ENCODE data around the gene CYP19A1. TPM values are rescaled to one million over a fixed set of nuclear protein-coding genes. Genes with fewer than 3 reads are reported as not detected.

CYP19A1 gene
- total RNA-seq, 1 donor from 2014 or later = not detected

DNA sequence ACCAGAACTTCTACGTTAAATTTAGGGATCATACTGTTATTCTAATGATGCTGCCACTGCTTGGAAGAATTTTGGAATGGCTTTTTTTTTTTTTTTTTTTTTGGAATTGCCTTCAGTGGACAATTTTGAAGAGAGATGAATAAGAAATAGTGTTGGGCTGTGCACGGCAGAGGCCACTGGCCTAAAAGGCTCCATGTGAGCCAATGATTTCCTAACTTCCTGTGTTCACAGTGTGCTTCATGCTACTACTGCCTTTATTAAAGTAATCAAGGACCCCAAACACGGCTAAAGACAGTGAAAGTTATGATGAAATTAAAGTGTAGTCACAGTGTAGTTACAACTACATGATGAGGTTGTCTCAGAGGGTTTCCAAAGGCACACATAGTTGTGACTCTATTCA lies 142.9 kb downstream of the CYP19A1 start:
- Mint-ChIP-seq H3K4me1 (no peaks in the 10 kb centered on the region), H3K36me3 (no peaks in the 10 kb centered on the region), H3K27me3 (ENCODE audit: insufficient read depth, low read depth) (peaks cover 7% of the 10 kb centered on the region), H3K27ac (no peak overlapping the region), H3K9me3 (no peaks in the 10 kb centered on the region), H3K4me3 (no peak overlapping the region)
- Histone ChIP-seq H3K79me2 (ENCODE audit: low read depth) (no peaks in the 10 kb centered on the region), H2AFZ (replicated peaks) (no peak overlapping the region), H3K36me3 (no peaks in the 10 kb centered on the region), H3K27ac (no peak overlapping the region), H3K4me2 (no peak overlapping the region), H3K9me3 (ENCODE audit: low read depth) (no peaks in the 10 kb centered on the region), H4K20me1 (ENCODE audit: low read depth) (no peaks in the 10 kb centered on the region), H3K9ac (no peak overlapping the region), H3F3A (ENCODE audit: low read depth) (no peaks in the 10 kb centered on the region), H3K4me1 (no peaks in the 10 kb centered on the region), H3K27me3 (no peaks in the 10 kb centered on the region), H3K4me3 (no peak overlapping the region)
- TF ChIP-seq EZH2phosphoT487 (IDR thresholded peaks at IDR 0.05) = no peak
- no peak for TF ChIP-seq EZH2 (IDR thresholded peaks at IDR 0.05)
- TF ChIP-seq, protein P1, sequence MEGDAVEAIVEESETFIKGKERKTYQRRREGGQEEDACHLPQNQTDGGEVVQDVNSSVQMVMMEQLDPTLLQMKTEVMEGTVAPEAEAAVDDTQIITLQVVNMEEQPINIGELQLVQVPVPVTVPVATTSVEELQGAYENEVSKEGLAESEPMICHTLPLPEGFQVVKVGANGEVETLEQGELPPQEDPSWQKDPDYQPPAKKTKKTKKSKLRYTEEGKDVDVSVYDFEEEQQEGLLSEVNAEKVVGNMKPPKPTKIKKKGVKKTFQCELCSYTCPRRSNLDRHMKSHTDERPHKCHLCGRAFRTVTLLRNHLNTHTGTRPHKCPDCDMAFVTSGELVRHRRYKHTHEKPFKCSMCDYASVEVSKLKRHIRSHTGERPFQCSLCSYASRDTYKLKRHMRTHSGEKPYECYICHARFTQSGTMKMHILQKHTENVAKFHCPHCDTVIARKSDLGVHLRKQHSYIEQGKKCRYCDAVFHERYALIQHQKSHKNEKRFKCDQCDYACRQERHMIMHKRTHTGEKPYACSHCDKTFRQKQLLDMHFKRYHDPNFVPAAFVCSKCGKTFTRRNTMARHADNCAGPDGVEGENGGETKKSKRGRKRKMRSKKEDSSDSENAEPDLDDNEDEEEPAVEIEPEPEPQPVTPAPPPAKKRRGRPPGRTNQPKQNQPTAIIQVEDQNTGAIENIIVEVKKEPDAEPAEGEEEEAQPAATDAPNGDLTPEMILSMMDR (IDR thresholded peaks at IDR 0.05) = no peak
- DNase-seq (ENCODE audit: low spot score) = no peak

DNA sequence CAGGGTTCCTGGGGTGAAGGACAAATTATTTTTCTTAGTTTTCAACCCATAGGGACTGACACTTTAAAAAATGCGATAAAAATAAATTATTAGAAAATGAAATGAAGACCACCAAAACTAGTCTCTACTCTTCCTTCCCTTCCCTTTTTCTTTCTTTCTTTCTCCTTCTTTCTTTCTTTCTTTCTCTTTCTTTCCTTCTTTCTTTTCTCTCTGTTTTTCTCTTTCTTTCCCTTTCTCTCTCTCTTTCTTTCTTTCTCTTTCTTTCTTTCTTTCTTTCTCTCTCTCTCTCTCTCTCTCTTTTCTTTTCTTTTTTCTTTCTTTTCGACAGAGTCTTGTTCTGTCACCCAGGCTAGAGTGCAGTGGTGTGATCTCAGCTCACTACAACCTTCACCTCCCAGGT lies 144.4 kb downstream of the CYP19A1 start:
- H3K27ac ChIP-seq = no peak overlapping the region
- no peaks in the 10 kb centered on the region for H3K9me3 ChIP-seq (ENCODE audit: low read depth)
- Mint-ChIP-seq H3K36me3 (no peaks in the 10 kb centered on the region), H3K4me3 (no peak overlapping the region), H3K4me1 (no peaks in the 10 kb centered on the region), H3K27me3 (ENCODE audit: insufficient read depth, low read depth) (peaks cover 7% of the 10 kb centered on the region), H3K27ac (no peak overlapping the region), H3K9me3 (no peaks in the 10 kb centered on the region)
- H3K36me3 ChIP-seq = no peaks in the 10 kb centered on the region
- no peak overlapping the region for H3K4me2 ChIP-seq
- TF ChIP-seq EZH2phosphoT487 (IDR thresholded peaks at IDR 0.05) (no peak), EZH2 (IDR thresholded peaks at IDR 0.05) (no peak)
- TF ChIP-seq, protein P1 (IDR thresholded peaks at IDR 0.05) = no peak
- no peak overlapping the region for H3K4me3 ChIP-seq
- no peaks in the 10 kb centered on the region for H3K79me2 ChIP-seq (ENCODE audit: low read depth)
- H4K20me1 ChIP-seq (ENCODE audit: low read depth) = no peaks in the 10 kb centered on the region
- H3K9ac ChIP-seq = no peak overlapping the region
- no peak for DNase-seq (ENCODE audit: low spot score)
- H3F3A ChIP-seq (ENCODE audit: low read depth) = no peaks in the 10 kb centered on the region
- H3K4me1 ChIP-seq = no peaks in the 10 kb centered on the region
- no peaks in the 10 kb centered on the region for H3K27me3 ChIP-seq
- no peak overlapping the region for H2AFZ ChIP-seq (replicated peaks)

DNA sequence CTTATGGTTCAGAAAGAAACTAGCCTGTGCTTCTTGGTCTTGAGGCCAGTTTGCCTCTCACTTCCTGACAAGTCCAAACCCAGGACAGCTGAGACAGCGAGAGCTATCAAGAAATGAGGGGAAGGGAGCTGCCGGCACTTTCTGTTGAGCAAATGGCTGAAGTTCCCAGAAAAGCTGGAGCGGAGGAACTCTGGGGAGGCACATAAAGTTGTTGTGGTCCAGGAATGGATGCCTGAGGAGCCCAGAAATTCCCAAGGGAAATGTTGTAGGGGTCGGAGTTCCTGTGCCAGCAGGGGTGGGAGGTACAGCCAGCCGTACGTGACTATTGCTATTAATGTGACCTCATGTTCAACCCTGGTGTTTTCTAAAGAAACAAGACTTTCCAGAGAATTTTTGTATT lies 144.9 kb downstream of the CYP19A1 start:
- DNase-seq (ENCODE audit: low spot score) = no peak
- Histone ChIP-seq H3K9ac (no peak overlapping the region), H3K27ac (no peak overlapping the region), H4K20me1 (ENCODE audit: low read depth) (no peaks in the 10 kb centered on the region), H3F3A (ENCODE audit: low read depth) (no peaks in the 10 kb centered on the region), H2AFZ (replicated peaks) (no peak overlapping the region), H3K36me3 (no peaks in the 10 kb centered on the region), H3K4me2 (no peak overlapping the region), H3K9me3 (ENCODE audit: low read depth) (no peaks in the 10 kb centered on the region), H3K4me1 (no peaks in the 10 kb centered on the region), H3K79me2 (ENCODE audit: low read depth) (no peaks in the 10 kb centered on the region), H3K4me3 (no peak overlapping the region), H3K27me3 (no peaks in the 10 kb centered on the region)
- H3K9me3 Mint-ChIP-seq = no peaks in the 10 kb centered on the region
- H3K4me3 Mint-ChIP-seq = no peak overlapping the region
- H3K36me3 Mint-ChIP-seq = no peaks in the 10 kb centered on the region
- H3K27ac Mint-ChIP-seq = no peak overlapping the region
- TF ChIP-seq EZH2 (IDR thresholded peaks at IDR 0.05) = no peak
- TF ChIP-seq EZH2phosphoT487 (IDR thresholded peaks at IDR 0.05) = no peak
- TF ChIP-seq, protein P1 (IDR thresholded peaks at IDR 0.05) = no peak
- no peaks in the 10 kb centered on the region for H3K4me1 Mint-ChIP-seq
- H3K27me3 Mint-ChIP-seq (ENCODE audit: insufficient read depth, low read depth) = peaks cover 9% of the 10 kb centered on the region
